Hepatocyte (in vitro differentiated cells): ENCODE measurements around the gene TRMT44. TPM values are rescaled to one million over a fixed set of nuclear protein-coding genes. Genes with fewer than 3 reads are reported as not detected.

Experiments
- DNase-seq: peaks from one replicate; pipeline ENCODE4 v3.0.0-alpha.2; 2016; ENCODE audit warnings: low spot score
- H2AFZ ChIP-seq: fragments of 200-600 bp; sonication (generic); 2 replicates; pipeline ENCODE4 v1.6.0; 2016; ENCODE audit warnings: antibody characterized with exemption, mild to moderate bottlenecking
- H3K27ac ChIP-seq: fragments of 200-600 bp; sonication (generic); 2 replicates; pipeline ENCODE4 v1.5.1; 2016; ENCODE audit warnings: mild to moderate bottlenecking
- H3K27me3 ChIP-seq: fragments of 200-600 bp; sonication (generic); 2 replicates; pipeline ENCODE4 v1.6.1; 2016
- H3K36me3 ChIP-seq: fragments of 200-600 bp; sonication (generic); replicated peaks from 2 replicates; pipeline ENCODE4 v1.5.1; 2016; ENCODE audit warnings: low read depth; ENCODE audit not compliant: insufficient read depth
- H3K4me1 ChIP-seq: fragments of 200-600 bp; sonication (generic); 2 replicates; pipeline ENCODE4 v1.5.1; 2016; ENCODE audit warnings: mild to moderate bottlenecking, moderate library complexity; ENCODE audit not compliant: insufficient read depth
- H3K4me2 ChIP-seq: fragments of 200-600 bp; sonication (generic); 2 replicates; pipeline ENCODE4 v1.6.0; 2016
- H3K4me3 ChIP-seq: fragments of 200-600 bp; sonication (generic); 2 replicates; pipeline ENCODE4 v1.5.1; 2016; ENCODE audit warnings: mild to moderate bottlenecking
- H3K79me2 ChIP-seq: fragments of 200-600 bp; sonication (generic); 2 replicates; pipeline ENCODE4 v1.6.0; 2017; ENCODE audit warnings: mild to moderate bottlenecking
- H3K9me2 ChIP-seq: fragments of 200-600 bp; sonication (generic); replicated peaks from 2 replicates; pipeline ENCODE4 v1.6.0; 2017; ENCODE audit warnings: mild to moderate bottlenecking; ENCODE audit not compliant: insufficient read depth
- H3K9me3 ChIP-seq: fragments of 200-600 bp; sonication (generic); 2 replicates; pipeline ENCODE4 v1.5.1; 2016; ENCODE audit warnings: low read depth, mild to moderate bottlenecking
- H4K20me1 ChIP-seq: fragments of 200-600 bp; sonication (generic); 2 replicates; pipeline ENCODE4 v1.6.0; 2016; ENCODE audit warnings: mild to moderate bottlenecking; ENCODE audit not compliant: insufficient read depth, poor library complexity, severe bottlenecking
- CTCF ChIP-seq: fragments of 200-600 bp; sonication (generic); IDR thresholded peaks from 2 replicates; pipeline ENCODE4 v1.5.1; 2016; ENCODE audit warnings: antibody characterized with exemption, mild to moderate bottlenecking; ENCODE audit not compliant: poor library complexity
- EZH2 ChIP-seq: fragments of 200-600 bp; sonication (generic); IDR thresholded peaks from 2 replicates; pipeline ENCODE4 v1.6.1; 2016; ENCODE audit warnings: antibody characterized with exemption, mild to moderate bottlenecking, borderline replicate concordance
- EZH2phosphoT487 ChIP-seq: fragments of 200-600 bp; sonication (generic); IDR thresholded peaks from one replicate; pipeline ENCODE4 v1.6.1; 2018; ENCODE audit warnings: antibody characterized with exemption, mild to moderate bottlenecking, low read depth, moderate library complexity; ENCODE audit not compliant: unreplicated experiment, severe bottlenecking
- WGBS: methylation state at CpG from one replicate; pipeline ENCODE4 v1.1.6; 2016; ENCODE audit warnings: low lambda C conversion rate; ENCODE audit errors: missing lambda C conversion rate; 5-methylcytosine and 5-hydroxymethylcytosine counted together
- polyA plus RNA-seq: library from polyadenylated mRNA; unstranded; fragments of >200 nt; fragmentation: Nextera tagmentation; extraction: Ambion mirVana; gene quantifications from 2 replicates; pipeline ENCODE4 v1.2.1, GENCODE V29; 2016
- total RNA-seq: library from RNA; depleted of rRNA; stranded (reverse); fragments of >200 nt; gene quantifications from 2 replicates; pipeline ENCODE4 v1.2.3, GENCODE V29; 2014

The TRMT44 gene
- total and polyA plus RNA-seq, 2 experiments from 2014 or later, result 8.2 to 13.2 TPM

- WGBS, result 86% methylated on average over 21 of the region's 21 CpGs
- H3K4me2 ChIP-seq, result peak overlapping the region; percentile 66
Observed at GRCh38 chr4:8434251-8435073, 6.1 kb upstream of the TRMT44 start.

GRCh38 chr4:8435656-8436121 lies 4.9 kb upstream of the TRMT44 start:
- no peak for TF ChIP-seq EZH2phosphoT487
- no peak for TF ChIP-seq CTCF
- TF ChIP-seq EZH2, result no peak
- peak overlapping the region; percentile 10 for H3K27ac ChIP-seq
- H3K27me3 ChIP-seq, result no peaks in the 10 kb centered on the region
- peak overlapping the region; percentile 66 for H3K4me2 ChIP-seq
- no peak for DNase-seq
- H3K79me2 ChIP-seq, result peaks cover 27% of the 10 kb centered on the region
- H2AFZ ChIP-seq, result no peak overlapping the region
- H3K4me1 ChIP-seq, result no peaks in the 10 kb centered on the region
- no peak overlapping the region for H3K4me3 ChIP-seq
- no peaks in the 10 kb centered on the region for H3K9me3 ChIP-seq
- no peaks in the 10 kb centered on the region for H4K20me1 ChIP-seq
- no peaks in the 10 kb centered on the region for H3K36me3 ChIP-seq
- no peaks in the 10 kb centered on the region for H3K9me2 ChIP-seq
- WGBS, result 26% methylated on average over 5 of the region's 5 CpGs

More at GRCh38 chr4:8434251-8435073, 6.1 kb upstream of the TRMT44 start:
- Histone ChIP-seq H3K4me1 (no peaks in the 10 kb centered on the region), H3K9me3 (no peaks in the 10 kb centered on the region), H3K27ac (no peak overlapping the region), H4K20me1 (no peaks in the 10 kb centered on the region), H3K4me3 (no peak overlapping the region), H2AFZ (no peak overlapping the region), H3K36me3 (no peaks in the 10 kb centered on the region), H3K27me3 (no peaks in the 10 kb centered on the region), H3K9me2 (no peaks in the 10 kb centered on the region), H3K79me2 (peaks cover 23% of the 10 kb centered on the region)
- TF ChIP-seq EZH2phosphoT487 (no peak), EZH2 (no peak), CTCF (no peak)
- DNase-seq, result no peak

GRCh38 chr4:8437281-8437680 lies 3.3 kb upstream of the TRMT44 start:
- Histone ChIP-seq H3K27me3 (no peaks in the 10 kb centered on the region), H2AFZ (no peak overlapping the region), H3K4me2 (peak overlapping the region; percentile 56), H3K4me3 (no peak overlapping the region), H3K4me1 (peaks cover 9% of the 10 kb centered on the region), H3K79me2 (peaks cover 42% of the 10 kb centered on the region), H3K27ac (peak overlapping the region; percentile 56), H3K9me2 (no peaks in the 10 kb centered on the region), H4K20me1 (no peaks in the 10 kb centered on the region), H3K9me3 (no peaks in the 10 kb centered on the region), H3K36me3 (no peaks in the 10 kb centered on the region)
- DNase-seq, result no peak
- WGBS, result 57% methylated on average over 13 of the region's 13 CpGs
- TF ChIP-seq EZH2phosphoT487 (no peak), CTCF (no peak), EZH2 (no peak)
